Measurements from ENCODE around the gene PLEKHG3.
"Not testable (repeated sequence)": the region's sequence is repeated elsewhere in the genome, so short reads cannot be mapped to it uniquely, and the experiment has no call there.

PLEKHG3 gene

DNA sequence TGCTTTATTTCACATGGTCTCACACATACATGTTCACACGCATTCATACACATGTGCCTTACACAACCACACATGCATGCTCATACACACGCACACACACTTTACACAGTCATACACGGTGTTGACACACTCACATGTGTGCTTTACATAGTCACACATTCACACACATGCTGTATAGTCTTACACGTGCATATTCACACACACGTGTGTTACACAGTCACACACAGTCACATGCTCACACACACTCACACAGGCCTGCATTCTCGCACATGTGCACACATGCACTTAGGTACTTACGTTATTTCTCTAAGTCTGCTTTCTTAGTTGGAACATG, 18.0 kb upstream of the PLEKHG3 start:
- DNase-seq: no peak

DNA sequence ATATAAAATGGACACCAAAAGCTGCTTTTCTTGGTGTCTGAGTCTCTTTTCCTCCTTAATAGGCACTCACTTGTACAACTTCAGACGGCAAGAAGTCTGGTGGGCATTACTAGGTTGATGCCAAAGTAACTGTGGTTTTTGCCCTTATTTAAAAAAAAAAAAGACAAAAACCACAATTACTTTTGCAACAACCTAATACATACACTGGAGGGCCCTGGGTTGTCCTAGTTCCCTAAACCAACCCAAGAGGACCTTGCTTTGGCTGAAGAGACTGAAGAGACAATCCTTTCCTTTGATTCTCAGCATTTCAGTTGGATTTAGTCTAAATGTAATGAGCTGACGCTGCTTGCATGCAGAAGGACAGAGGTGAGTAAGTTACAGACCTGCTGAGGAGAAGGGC, 16.2 kb upstream of the PLEKHG3 start:
- DNase-seq: no peak

DNA sequence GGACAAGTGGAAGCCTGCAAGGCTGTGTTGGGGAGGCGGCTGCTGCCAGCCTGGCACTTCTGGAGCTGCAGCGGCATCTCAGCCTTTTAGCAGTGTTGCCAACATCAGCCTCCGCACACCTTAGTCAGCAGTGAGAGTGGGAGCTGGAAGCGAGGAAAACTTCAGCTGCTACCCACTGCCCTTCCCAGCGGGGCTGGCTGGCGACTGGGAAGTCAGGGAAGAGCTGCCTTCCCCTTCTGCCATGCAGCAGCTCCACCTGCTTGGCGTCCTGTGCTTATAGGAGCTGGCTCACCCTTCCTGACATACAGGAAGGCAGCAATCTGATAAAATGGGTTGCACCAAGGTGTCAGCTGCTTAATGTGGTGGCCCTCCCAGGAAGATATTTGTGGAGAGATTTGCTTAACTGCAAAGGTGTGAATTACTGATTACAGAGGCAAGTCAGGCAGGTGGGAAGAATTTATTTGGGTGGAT, 15.4 kb upstream of the PLEKHG3 start:
- peak in 1 of 56 donors; percentile 20 for DNase-seq

DNA sequence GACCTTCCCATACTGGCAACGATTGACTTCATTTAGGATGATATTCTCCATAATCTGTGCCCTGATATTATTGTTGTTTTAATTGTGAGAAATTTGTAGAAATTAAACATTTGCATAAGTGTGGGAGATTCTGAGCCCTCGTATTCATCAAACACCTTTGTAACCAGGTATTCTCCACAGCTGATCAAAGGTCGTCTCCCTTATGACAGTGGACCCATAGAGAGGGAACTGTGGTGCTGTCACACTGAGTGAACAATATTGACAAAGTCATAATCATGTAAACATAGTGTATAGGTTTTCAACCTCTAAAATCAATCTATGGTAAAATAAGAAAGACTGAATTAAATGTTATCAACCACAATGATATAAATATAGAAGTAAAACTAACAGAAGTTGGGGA, 14.9 kb upstream of the PLEKHG3 start:
- DNase-seq: no peak

DNA sequence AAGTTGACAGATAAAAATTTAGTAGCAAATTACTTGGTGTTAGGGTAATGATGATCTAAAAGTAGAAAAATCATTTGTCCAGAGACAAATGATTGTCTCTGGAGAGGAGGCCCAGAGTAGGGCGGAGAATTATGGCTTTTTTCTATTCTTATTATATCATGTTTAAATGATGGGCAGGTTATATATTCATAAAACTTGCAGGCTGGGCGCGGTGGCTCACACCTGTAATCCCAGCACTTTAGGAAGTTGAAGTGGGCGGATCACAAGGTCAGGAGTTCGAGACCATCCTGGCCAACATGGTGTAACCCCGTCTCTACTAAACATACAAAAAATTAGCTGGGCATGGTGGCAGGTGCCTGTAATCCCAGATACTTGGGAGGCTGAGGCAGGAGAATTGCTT, 13.6 kb upstream of the PLEKHG3 start:
- not testable (repeated sequence) for DNase-seq

DNA sequence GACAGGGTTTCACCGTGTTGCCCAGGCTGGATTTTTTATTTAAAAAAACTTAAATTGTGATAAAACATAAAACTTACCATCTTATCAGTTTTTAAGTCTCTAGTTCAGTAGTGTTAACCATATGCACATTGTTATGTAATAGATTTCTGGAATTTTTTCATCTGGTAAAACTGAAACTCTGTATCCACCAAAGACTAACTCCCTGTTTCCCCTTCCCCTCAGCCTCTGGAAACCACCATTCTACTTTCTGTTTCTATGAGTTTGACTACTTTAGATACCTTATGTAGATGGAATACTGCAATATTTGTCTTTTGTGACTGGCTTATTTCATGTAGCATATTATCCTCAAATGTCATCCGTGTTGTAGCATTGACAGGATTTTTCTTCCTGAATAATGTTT, 12.8 kb upstream of the PLEKHG3 start:
- DNase-seq: no peak

DNA sequence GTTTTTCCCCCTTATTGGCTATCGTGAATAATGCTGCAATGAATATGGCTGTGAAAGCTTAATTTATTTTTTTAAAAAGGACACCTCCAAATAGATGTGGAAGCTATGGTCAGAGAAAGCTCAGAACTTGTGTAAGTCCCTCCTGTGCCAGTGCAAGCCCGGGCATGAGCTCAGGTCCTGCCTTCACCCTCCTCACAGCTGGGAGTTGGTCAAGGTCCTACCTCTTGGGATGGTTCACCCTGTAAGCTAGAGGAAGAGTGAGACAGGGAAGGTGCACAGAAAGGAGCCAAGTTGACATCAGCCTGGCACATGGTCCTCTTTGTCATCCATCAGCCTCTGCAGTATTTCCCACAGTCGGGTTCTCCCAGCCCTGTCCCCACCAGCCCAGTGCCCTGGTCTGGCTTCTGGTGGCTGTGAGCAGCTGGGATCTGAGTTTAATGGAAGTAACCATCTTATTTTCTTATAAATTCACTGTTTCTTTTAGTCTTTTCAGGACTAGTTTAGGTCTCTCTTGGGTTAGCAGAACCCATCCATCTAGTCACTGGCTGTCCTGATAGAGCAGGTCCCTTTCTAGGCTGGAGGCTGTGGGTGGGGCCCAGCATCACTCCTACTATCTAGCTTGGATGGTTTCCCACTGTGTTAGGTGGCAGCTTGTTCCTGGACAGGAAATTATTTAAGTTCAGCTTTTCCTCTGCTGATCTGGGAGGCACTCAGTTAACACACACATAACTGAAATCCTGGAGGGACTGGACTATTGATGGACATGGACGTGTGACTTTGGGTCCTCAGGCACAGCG, 11.8 kb upstream of the PLEKHG3 start:
- DNase-seq: no peak

DNA sequence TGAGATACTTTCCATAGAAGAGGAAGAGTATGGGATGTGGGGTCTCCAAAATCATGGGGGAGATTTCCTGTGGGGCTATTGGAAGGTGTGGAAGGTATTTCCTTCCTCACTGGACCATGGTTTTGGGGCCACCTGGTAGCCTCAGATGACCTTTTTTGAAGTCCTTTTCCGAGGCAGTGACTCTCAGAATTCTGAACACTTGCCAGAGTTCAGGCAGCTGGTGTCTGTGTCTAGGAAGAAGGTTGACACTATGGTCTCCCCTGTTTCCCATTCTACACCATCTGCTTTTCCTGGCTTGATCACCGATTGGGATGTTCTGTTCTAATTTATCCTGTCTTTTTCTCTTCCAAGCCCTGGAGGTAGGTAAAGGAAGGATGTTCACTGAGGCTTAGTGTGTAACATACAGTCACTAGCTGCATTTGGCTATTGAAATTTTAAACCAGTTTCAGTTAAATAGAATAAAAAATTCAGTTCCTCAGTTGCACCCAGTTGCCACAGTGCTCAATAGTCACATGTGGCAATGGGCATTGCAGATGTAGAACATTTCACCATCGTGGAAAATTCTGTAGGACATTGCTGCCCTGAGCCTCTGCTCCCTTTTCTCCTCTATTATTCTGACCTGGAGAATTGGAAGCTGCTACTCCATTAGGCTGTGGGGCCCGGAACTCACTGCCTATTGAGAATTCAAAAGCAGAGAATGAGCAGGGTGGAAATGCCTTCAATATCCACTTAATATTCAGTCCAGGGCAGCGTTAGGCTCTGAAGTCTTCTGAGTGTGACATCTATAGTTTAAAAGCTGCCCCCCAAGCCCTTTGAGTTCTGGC, 11.0 kb upstream of the PLEKHG3 start:
- peak in 1 of 56 donors; percentile 26 for DNase-seq

DNA sequence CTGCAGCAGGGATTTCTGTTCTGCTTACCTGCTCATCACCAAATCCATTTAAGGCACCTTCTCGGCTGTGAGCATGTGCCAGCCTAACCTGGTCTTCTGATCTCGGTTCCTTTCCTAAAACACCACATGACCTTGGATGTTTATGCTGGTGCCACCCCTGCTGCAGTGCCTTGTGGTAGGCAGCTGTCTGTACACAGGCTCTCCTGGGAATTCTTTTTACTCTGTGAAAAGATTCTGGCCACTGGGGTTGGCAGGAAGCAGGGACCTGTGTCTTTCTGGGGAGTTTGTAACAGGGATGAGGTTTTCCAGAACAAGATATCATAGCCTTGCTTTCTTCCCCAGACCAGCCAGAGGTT, 10.4 kb upstream of the PLEKHG3 start:
- DNase-seq: peak in 1 of 56 donors; percentile 26

DNA sequence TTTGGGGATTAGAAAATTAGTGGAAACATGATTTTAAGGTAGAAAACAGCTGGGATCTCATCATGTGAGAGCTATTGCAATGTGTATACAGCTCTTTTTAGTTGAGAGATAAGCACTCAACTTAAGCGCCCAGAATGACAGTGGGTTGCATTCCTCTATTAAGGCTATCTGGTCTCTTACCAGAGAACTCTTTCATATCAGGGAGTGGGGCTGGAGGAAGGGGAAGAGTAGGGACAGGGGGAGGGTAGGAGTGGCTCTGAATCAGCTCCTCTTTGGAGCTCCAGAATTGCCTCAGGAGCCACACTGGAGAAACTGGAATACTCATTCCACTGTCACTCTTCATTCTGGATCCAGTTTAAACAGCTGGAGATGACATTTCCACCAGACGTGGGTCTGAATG, 9.2 kb upstream of the PLEKHG3 start:
- DNase-seq: no peak

DNA sequence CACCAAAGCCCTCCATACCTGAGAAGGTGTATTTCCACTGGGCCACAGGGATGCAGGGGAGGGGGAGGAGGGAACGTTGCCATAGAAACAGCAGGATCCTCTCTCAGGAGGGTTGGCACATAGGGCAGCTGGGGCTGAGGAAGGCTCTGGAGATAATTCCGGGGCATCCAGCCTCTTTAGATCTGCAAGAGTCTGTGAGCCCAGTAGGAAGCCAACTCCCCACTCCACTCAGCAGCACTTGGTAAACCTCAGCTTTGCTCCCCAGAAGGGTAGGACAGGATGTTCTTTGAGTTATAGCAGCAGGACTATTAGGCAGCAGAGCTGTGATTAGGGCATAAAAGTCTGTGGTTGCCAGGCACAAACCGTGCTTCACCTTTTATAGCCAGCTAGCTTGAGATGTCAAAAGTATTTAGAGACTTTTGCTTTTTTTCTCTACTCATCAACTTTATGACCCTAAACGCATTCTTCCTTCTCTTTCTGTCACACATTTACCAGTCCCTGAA, 7.8 kb upstream of the PLEKHG3 start:
- DNase-seq: no peak

DNA sequence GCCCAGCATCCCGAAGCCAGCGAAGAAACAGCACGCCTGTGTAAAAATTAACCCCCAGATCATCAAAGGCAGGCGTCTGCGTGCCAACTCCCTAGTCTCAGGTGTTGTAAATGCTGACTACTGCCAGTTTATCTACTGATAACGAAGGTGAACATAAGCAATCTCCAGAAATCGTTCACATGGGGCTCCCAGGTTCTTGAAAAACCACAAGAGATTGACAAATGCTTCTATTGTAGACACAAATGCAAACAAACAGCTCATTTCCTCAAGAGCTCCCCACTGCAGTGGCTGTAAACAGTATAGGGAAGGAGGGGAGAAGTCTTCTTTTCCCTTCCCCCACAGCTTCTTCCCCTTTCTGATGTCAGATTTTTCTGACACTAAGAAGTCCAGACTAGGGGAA, 5.3 kb upstream of the PLEKHG3 start:
- DNase-seq: peak in 2 of 56 donors; percentile 15 to 29

DNA sequence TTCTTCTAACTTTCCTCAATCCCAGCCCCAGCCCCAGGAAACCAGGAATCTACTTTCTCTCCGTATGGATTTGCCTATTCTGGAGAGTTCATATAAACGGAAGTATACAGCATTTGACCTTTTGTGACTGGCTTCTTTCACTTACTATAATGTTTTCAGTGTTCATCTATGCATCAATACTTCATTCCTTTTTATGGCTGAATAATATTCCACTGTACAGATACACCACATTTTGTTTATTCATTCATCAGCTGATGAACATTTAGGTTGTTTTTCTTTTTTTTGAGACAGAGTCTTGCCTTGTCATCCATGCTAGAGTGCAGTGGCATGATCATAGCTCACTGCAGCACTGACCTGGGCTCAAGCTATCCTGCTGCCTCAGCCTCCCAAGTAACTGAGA, 3.9 kb upstream of the PLEKHG3 start:
- DNase-seq: no peak

DNA sequence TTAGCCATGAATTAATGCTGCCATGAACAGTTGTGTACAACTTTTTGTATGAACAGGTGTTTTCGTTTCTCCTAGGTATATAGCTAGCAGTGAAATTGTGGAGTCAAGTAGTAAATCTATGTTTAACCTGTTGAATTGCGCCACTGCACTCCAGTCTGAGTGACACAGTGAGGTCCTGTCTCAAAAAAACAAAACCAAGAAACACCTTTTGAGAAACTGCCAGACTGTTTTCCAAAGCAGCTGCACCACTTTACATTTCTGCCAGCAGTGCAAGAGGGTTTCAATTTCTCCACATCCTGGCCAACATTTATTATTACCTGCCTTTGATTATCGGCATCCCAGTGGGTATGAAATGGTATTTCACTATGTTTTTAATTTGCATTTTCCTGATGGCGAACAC, 3.3 kb upstream of the PLEKHG3 start:
- no peak for DNase-seq

DNA sequence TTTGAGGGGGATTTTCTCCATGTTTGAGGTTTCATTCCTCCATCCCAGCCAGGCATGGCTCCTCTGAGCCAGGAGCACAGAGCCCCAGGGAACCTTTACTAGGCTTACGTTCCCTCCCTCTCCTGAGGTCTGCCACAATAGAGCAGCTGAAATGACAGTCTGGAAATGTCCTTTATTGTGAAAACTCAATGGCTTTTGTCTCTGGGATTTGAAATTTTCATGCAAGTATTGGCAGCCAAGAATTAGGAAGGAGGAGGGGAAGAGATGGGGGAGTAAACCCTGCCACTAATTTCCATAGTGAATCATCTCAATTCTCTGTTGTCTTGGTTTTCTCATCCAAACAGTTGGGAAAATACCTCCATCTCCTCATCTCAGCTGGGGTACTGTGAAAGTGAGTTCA, 2.6 kb upstream of the PLEKHG3 start:
- peak in 1 of 56 donors; percentile 24 for DNase-seq

DNA sequence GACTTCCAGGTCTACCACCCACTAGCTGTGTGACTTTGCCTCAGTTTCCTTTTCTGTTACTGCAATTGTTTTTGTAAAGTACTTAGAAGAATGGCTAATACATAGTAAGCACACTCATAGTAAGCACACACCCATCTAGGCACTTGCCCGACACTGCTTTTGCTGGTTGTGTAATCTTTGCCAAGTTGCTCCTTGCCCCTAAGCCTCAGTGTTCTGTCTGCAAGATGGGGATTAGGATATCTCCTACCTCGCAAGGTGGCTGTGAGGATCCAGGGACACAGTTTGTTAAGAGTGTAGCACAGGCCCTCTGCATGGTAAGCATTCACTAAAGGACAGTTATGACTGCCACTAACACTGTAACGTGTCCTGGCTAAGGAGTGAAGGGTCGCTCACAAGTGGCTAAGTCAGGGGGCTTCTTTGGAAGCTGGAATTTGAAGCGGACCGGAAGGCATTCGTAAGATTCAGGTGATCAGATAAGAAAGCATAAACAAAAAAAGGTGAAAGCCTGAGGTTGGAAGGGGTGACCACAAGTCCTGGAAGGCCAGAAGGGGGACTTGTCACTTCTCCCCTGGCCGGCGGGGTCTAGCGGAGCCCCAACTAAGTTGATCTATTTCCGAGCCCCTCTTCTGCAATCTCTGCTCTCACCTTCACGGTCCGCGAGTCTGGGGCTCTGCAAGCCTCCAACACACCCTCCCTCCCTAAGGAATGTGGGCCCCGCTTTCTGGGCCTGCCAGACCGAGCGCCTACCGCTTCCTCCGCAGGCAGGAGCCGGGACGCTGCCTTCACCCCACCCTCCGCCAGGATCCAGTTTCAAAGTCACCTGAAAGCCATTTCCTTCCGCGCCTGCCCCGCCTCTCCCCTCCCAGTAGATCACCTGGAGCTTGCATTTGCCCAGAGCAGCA, 1.5 kb upstream of the PLEKHG3 start:
- DNase-seq: peak in 1 of 56 donors; percentile 19

DNA sequence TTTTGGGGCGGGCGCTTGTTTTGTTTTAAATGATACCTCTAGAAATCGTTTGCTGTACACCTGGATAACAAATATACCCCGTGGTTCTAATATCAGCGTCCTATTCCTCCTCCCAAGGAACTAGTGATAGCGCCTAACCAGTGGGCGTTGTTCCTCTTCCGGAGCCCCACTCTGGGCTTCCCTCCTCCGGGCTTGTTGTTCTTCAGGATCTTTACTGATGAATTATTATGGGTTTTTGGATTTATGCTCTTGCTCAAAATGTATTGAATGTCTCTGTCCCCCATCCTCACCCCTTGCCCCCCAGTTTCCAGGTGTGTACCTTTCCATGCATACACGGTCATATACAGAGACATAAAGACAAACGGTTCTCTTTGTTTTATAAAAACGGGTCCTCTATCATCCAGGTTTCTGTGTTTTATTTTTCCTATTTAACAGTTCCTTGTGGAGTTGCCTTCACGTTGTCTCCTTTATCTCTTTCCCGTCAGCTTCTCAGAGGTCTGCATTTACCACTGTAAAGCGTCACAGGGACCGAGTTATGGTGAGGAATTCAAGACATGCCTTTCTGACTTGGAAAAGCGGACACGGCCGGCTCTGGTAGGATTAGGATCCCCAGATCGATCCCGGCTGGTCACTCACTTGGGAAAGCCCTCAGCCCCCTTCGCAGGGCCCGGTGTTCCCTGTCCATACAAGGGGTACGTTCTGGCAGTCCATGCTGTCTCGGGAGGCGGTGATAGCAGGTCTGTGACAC, 655 bp upstream of the PLEKHG3 start:
- peak in 1 of 56 donors; percentile 82 for DNase-seq

DNA sequence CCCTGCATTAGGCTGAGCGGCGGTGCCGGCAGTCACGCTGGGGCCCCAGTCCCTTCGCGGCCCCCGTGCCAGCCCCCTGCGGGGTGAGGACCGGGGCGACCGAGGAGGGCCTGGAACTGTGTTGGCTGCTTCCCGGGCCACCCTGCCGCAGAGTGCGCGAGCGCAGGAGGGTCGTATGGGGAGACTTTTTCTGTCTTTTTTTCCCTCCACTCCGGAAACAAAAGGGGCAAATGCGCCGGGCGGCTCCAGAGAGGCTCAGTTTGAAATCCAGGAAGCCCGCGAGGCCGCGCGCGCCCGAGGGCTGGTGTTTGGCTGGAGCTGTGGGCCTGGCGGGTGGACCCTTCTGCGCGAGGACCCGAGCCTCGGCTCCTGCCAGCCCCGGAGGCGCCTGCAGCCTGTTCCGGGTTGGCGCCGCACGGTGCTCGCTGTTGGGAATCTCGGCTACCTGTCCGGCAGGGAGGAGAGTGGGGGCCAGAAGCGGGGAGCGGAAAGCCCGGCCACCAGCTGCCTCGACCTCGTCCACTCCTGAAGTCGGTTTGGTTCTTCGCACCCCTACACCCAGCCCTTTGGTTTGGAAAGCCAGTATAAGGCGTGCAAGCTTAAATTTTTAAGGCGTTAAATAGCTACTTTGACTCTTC, 638 bp downstream of the PLEKHG3 start:
- peak in 11 of 56 donors; percentile 22 to 68 (median 50) for DNase-seq

DNA sequence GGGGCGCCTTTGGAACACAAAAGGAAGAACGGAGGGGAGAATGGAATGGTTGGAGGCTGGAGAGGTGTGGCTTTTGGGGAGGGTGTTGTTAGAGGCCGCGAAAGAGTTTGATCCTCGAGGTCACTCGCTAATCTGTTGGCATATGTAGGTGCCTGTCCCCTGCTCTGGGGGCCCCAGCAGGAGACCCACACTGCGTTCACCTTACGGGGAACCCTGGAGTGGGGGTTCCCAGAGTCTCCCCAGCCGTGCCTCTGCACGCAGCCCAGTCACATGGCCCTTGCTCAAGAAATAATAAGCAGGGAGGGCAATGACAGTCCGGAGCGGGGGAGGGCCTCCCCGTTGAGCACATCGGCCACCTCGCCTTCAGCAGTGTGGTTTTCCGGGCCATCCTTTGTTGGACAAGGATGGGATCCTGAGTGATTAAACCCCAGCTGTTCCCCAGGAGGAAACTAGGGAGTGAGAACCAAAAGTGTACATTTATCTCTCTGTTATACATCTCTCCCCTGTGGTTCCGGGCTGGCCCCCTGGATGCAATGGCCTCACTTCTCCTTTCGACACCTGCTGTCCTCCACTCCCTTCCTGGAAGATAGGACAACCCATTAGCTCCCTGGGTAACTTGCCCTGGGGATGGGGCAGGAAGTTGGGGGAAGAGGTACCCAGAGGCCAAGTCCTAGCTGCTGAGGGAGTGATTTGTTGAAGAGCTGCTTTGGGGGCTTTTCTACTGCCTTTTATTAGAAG, 1.3 kb downstream of the PLEKHG3 start:
- peak in 33 of 56 donors; percentile 19 to 73 (median 52) for DNase-seq
